DOHH2 (cell line): ENCODE measurements around the gene TIGD3.

ENCODE experiments used
- H3F3A ChIP-seq: fragments of 200-600 bp; sonication (generic), shearing (Covaris generic); 2 replicates; pipeline ENCODE4 v1.6.0; 2016; ENCODE audit warnings: antibody characterized with exemption, mild to moderate bottlenecking; ENCODE audit not compliant: control insufficient read depth, insufficient read depth
- H3K27ac ChIP-seq: fragments of 200-600 bp; sonication (generic); 2 replicates; pipeline ENCODE4 v1.5.1; 2014; ENCODE audit warnings: low read depth, mild to moderate bottlenecking, low read length, moderate library complexity
- H3K27me3 ChIP-seq: fragments of 200-600 bp; sonication (generic); 2 replicates; pipeline ENCODE4 v1.6.1; 2014; ENCODE audit warnings: mild to moderate bottlenecking, low read length, mixed read lengths; ENCODE audit not compliant: control insufficient read depth
- H3K36me3 ChIP-seq: fragments of 200-600 bp; sonication (generic); 2 replicates; pipeline ENCODE4 v1.6.1; 2014; ENCODE audit warnings: mild to moderate bottlenecking, low read length, moderate library complexity, mixed read lengths; ENCODE audit not compliant: control insufficient read depth
- H3K4me1 ChIP-seq: fragments of 200-600 bp; sonication (generic); 2 replicates; pipeline ENCODE4 v1.6.1; 2014; ENCODE audit warnings: mild to moderate bottlenecking, low read length, mixed read lengths; ENCODE audit not compliant: control insufficient read depth
- H3K4me2 ChIP-seq: fragments of 200-600 bp; sonication (generic); 2 replicates; pipeline ENCODE4 v1.6.0; 2014; ENCODE audit warnings: mild to moderate bottlenecking, low read length, moderate library complexity
- H3K4me3 ChIP-seq: fragments of 200-600 bp; sonication (generic); 2 replicates; pipeline ENCODE4 v1.5.1; 2014; ENCODE audit warnings: mild to moderate bottlenecking, low read length, mixed read lengths
- H3K79me2 ChIP-seq: fragments of 200-600 bp; sonication (generic); 2 replicates; pipeline ENCODE4 v1.6.1; 2014; ENCODE audit warnings: mild to moderate bottlenecking, low read length, mixed read lengths; ENCODE audit not compliant: control insufficient read depth
- H3K9me2 ChIP-seq: fragments of 200-600 bp; sonication (generic); replicated peaks from 2 replicates; pipeline ENCODE4 v1.6.1; 2014; ENCODE audit warnings: mild to moderate bottlenecking, low read length, mixed read lengths; ENCODE audit not compliant: control insufficient read depth
- H3K9me3 ChIP-seq: fragments of 200-600 bp; sonication (generic); 2 replicates; pipeline ENCODE4 v1.6.1; 2014; ENCODE audit warnings: antibody characterized with exemption, low read length, mixed read lengths; ENCODE audit not compliant: control insufficient read depth, insufficient read depth
- H4K20me1 ChIP-seq: fragments of 200-600 bp; sonication (generic); 2 replicates; pipeline ENCODE4 v1.6.0; 2014; ENCODE audit warnings: low read depth, mild to moderate bottlenecking, antibody characterized with exemption, low read length, moderate library complexity; ENCODE audit not compliant: control insufficient read depth, insufficient read depth
- EZH2phosphoT487 ChIP-seq: fragments of 200-600 bp; sonication (generic); IDR thresholded peaks from 2 replicates; pipeline ENCODE4 v1.6.1; 2017; ENCODE audit warnings: borderline replicate concordance, mild to moderate bottlenecking, antibody characterized with exemption, low read length, moderate library complexity, mixed read lengths
- TF ChIP-seq, protein P1 (sequence below): fragments of 200-600 bp; sonication (generic); IDR thresholded peaks from one replicate; pipeline ENCODE4 v1.5.1; 2014; ENCODE audit warnings: antibody characterized with exemption, mild to moderate bottlenecking, low read depth, low read length; ENCODE audit not compliant: poor library complexity, severe bottlenecking

TIGD3 gene

DNA sequence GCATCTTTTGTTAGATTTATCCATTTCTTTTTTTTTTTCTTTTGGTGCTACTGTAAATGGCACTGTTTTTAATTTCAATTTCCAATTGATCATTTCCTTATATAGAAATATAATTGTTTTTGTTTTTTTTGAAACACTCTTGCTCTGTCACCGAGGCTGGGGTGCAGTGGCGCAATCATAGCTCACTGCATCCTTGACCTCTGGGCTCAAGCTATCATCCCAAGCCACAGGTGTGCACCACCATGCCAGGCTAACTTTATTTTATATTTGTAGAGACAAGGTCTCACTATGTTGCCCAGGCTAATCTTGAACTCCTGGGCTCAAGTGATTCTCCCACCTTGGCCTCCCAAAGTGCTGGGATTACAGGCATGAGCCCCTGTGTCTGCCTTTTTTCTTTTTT, 48.2 kb downstream of the TIGD3 start:
- Histone ChIP-seq H3K4me3 (no peak overlapping the region), H3K4me1 (peaks cover 59% of the 10 kb centered on the region), H3K79me2 (peaks cover 6% of the 10 kb centered on the region), H3K9me2 (no peaks in the 10 kb centered on the region), H3K27ac (peak overlapping the region; percentile 97), H3K36me3 (peaks cover 63% of the 10 kb centered on the region), H3K27me3 (no peaks in the 10 kb centered on the region), H3K9me3 (no peaks in the 10 kb centered on the region), H3K4me2 (no peak overlapping the region; the same call in 1 of the 2 replicates), H4K20me1 (0 out of 2 replicates have a peak, but pooled peaks cover 4% of the 10 kb centered on the region), H3F3A (peaks cover 12% of the 10 kb centered on the region)
- TF ChIP-seq EZH2phosphoT487 = no peak
- TF ChIP-seq, protein P1, sequence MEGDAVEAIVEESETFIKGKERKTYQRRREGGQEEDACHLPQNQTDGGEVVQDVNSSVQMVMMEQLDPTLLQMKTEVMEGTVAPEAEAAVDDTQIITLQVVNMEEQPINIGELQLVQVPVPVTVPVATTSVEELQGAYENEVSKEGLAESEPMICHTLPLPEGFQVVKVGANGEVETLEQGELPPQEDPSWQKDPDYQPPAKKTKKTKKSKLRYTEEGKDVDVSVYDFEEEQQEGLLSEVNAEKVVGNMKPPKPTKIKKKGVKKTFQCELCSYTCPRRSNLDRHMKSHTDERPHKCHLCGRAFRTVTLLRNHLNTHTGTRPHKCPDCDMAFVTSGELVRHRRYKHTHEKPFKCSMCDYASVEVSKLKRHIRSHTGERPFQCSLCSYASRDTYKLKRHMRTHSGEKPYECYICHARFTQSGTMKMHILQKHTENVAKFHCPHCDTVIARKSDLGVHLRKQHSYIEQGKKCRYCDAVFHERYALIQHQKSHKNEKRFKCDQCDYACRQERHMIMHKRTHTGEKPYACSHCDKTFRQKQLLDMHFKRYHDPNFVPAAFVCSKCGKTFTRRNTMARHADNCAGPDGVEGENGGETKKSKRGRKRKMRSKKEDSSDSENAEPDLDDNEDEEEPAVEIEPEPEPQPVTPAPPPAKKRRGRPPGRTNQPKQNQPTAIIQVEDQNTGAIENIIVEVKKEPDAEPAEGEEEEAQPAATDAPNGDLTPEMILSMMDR = no peak

DNA sequence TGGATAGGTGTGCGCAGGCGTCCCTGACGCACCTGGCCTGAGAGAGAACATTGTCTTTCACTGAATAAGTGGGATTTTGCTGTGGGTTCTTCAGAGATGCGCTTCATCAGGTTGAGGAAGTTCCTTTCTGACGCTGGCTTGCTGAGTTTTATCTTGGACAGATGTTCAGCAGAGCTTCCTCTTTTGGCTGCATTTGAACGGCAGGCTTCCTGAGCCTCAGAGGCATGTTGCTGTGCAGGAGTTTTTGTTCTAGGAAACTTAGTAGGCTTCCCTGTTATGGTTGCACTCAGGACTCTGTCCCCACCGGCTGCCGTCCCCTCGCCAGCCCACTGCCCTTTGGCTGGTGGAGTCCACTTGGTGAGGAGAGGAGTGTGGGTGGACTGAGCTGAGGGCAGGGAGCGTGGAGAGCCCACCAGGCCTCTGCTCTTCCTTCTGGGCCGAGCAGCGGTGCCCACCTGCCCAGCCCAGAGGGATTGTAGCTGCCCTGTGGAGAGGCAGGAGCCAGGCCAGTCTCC, 49.1 kb downstream of the TIGD3 start:
- Histone ChIP-seq H4K20me1 (0 out of 2 replicates have a peak, but pooled peaks cover 4% of the 10 kb centered on the region), H3K36me3 (peaks cover 63% of the 10 kb centered on the region)
- no peak for TF ChIP-seq EZH2phosphoT487
- TF ChIP-seq, protein P1 = no peak

DNA sequence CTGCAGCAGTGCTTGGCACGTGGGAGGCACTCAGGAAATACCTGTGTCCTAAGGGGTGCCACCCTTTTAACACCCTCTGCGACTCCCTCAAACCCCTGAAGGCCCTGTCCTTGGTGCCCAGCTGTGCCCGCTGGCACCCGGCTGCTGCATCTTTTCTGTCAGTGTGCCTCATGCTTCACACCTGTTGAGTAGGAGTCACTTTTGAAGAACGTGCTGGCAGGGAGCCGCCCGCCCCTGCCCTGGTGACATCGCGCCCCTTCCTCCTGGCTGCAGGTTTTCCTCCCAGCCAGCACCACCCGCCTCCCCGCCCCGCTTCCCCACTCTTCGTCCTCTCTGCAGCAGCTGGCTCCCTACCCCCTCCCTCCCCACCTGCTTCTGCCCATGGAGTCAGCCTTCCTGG, 49.7 kb downstream of the TIGD3 start:
- Histone ChIP-seq H3K9me2 (no peaks in the 10 kb centered on the region), H3K36me3 (peaks cover 68% of the 10 kb centered on the region), H3K79me2 (peaks cover 13% of the 10 kb centered on the region), H3K27me3 (no peaks in the 10 kb centered on the region), H3K4me1 (peaks cover 73% of the 10 kb centered on the region), H3F3A (peaks cover 18% of the 10 kb centered on the region), H3K4me2 (peak overlapping the region; percentile 92), H3K27ac (peak overlapping the region; percentile 97), H4K20me1 (0 out of 2 replicates have a peak, but pooled peaks cover 4% of the 10 kb centered on the region), H3K9me3 (no peaks in the 10 kb centered on the region), H3K4me3 (peak overlapping the region; percentile 69)
- no peak for TF ChIP-seq EZH2phosphoT487
- TF ChIP-seq, protein P1 = no peak

More for the DNA sequence above, 49.1 kb downstream of the TIGD3 start:
- Histone ChIP-seq H3K9me2 (no peaks in the 10 kb centered on the region), H3K27me3 (no peaks in the 10 kb centered on the region), H3F3A (peaks cover 18% of the 10 kb centered on the region), H3K4me1 (peaks cover 68% of the 10 kb centered on the region), H3K4me3 (peak overlapping the region; percentile 69), H3K79me2 (peaks cover 10% of the 10 kb centered on the region), H3K4me2 (peak overlapping the region; percentile 92), H3K9me3 (no peaks in the 10 kb centered on the region), H3K27ac (peak overlapping the region; percentile 97)
